Astrocyte of the cerebellum (primary cell): ENCODE data around the gene PLOD3.

Source experiments
- DNase-seq: peaks from one replicate; pipeline ENCODE4 v3.0.0-alpha.2; 2011; ENCODE audit warnings: low read depth
- H3K4me3 ChIP-seq: 2 replicates; pipeline ENCODE4 v1.5.1; 2011; ENCODE audit warnings: mild to moderate bottlenecking, low read depth, low read length, moderate library complexity
- in situ Hi-C: cut with HindIII; loops from 2 replicates; pipeline ENCODE4 v1.10.0; 2017; ENCODE audit warnings: low sequenced_read_pairs
- TF ChIP-seq, protein P1 (sequence below): IDR thresholded peaks from 2 replicates; pipeline ENCODE4 v1.5.1; 2012; ENCODE audit warnings: low read length, low read depth, moderate library complexity, mild to moderate bottlenecking; ENCODE audit errors: missing control alignments

The PLOD3 gene

DNA sequence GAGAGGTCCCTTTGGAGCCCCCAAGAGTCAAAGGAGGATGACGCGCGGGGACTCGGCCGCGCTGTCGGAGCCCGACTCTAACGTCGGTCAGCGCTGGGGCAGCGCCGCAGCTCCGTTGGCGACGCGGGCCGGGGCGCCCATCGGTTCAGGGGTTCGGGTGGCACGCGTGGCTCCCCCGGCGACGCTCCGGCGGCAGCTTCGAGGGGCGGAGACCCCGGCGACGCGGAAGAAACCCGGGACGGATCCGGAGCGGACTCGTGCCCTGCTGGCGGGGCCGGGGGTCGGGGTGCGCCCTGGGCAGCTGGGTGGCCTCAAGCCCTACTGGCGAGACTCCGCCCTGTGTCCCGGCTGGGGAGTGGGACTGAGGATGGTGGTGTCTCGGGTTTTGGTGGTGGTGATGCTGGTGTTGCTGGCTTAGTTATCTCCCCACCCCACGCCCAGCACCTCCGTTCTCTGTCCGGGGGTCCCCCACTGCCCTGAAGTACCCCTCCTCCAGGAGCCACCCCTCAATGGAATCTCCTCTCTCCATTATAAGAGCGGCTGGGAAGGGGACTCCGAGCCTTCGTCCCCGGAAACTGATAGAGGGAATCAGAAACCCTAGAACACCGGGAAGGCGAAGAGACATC is 37.1 kb downstream of the PLOD3 start, which contains the start of gene NAT16:
Gene NAT16, minus strand, starts transcription at position 164 of the 626 bp plus-strand sequence. CDS start 5,486 bp downstream, outside the sequence.
- no peak within 1 kb of the TSS for H3K4me3 ChIP-seq
- in situ Hi-C loops = no loop called here
- no peak for DNase-seq
- TF ChIP-seq, protein P1, sequence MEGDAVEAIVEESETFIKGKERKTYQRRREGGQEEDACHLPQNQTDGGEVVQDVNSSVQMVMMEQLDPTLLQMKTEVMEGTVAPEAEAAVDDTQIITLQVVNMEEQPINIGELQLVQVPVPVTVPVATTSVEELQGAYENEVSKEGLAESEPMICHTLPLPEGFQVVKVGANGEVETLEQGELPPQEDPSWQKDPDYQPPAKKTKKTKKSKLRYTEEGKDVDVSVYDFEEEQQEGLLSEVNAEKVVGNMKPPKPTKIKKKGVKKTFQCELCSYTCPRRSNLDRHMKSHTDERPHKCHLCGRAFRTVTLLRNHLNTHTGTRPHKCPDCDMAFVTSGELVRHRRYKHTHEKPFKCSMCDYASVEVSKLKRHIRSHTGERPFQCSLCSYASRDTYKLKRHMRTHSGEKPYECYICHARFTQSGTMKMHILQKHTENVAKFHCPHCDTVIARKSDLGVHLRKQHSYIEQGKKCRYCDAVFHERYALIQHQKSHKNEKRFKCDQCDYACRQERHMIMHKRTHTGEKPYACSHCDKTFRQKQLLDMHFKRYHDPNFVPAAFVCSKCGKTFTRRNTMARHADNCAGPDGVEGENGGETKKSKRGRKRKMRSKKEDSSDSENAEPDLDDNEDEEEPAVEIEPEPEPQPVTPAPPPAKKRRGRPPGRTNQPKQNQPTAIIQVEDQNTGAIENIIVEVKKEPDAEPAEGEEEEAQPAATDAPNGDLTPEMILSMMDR = no peak

DNA sequence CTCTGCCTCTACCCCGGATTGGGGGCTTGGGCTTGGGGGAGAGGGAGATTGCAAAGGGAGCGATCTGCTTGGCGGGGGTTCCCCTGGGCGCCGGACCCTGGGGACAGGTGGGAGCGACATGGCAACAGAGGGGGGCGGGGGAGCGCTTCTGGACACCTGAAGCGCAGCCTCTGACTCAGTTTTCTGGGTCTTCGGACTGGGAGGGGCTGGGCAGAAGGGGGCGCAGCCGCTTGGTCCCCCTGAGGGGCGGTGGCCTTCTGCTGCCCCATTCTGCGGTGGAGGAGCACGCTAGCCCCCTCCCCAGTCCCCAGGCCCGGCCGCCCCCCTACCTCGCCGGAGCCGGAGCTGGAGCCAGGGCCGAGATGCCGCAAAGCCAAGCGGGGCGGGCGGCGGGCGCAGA is 37.7 kb downstream of the PLOD3 start:
- no peak for DNase-seq
- H3K4me3 ChIP-seq = no peak overlapping the region
- in situ Hi-C loops = no loop called here
- TF ChIP-seq, protein P1 = no peak

DNA sequence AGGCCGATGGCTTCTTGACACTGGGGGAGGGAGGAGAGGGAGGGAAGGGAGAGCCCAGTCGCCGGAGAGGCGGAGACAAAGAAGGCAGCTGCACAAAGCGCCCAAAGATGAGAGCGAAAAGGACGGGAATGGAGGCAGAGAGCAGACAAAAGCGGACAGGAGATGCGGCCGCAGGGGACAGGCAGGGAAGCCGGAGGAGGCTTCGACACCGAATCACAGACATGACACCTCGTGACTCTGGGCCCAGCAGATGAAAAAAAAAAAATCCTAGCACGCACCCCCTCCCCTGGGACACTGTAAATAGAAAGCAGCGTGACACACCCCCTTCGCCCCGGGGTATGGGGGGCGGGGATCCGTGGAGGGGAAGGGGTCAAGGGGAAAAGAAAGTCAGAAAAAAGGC is 38.3 kb downstream of the PLOD3 start:
- no peak for DNase-seq
- TF ChIP-seq, protein P1 = no peak
- H3K4me3 ChIP-seq = no peak overlapping the region
- in situ Hi-C loops = no loop called here

DNA sequence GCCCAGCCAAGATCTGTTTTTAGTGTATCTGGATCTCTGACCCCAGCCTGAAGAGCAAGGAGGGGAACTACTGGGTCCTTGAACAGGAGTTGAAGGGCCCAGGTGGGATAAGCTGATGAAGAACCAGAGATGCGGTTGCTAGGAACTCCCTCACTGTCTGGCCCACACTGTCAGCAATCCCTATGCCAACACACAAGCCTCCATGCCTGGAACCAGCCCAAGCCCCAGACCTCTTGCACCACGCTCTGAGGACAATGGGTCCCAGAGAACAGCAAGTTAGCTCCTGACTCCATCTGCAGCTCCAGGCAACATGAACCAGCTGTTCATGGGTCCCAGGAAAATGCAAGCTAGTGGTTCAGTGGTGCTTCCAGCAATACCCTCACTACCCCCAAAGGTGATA is 39.7 kb downstream of the PLOD3 start:
- TF ChIP-seq, protein P1 = no peak

DNA sequence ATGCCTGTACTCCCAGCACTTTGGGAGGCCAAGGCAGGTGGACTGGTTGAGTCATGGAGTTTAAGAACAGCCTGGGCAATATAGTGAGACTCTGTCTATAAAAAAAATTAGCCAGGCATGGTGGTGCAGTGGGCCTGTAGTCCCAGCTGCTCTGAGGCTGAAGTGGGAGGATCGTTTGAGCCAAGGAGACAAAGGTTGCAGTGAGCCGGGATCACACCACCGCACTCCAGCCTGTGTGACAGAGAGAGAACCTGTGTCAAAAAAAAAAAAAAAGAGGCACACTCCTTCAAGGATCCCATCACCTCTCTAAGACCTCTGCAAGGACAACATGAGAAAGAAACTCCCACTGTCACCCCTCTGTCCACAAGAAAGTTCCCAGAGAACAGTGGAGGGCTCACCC is 41.7 kb downstream of the PLOD3 start:
- no peak for DNase-seq
- in situ Hi-C loops = no loop called here
- H3K4me3 ChIP-seq = no peak overlapping the region
- TF ChIP-seq, protein P1 = no peak

More for the DNA sequence above, 39.7 kb downstream of the PLOD3 start:
- no peak overlapping the region for H3K4me3 ChIP-seq
- DNase-seq = no peak
- in situ Hi-C loops = no loop called here

DNA sequence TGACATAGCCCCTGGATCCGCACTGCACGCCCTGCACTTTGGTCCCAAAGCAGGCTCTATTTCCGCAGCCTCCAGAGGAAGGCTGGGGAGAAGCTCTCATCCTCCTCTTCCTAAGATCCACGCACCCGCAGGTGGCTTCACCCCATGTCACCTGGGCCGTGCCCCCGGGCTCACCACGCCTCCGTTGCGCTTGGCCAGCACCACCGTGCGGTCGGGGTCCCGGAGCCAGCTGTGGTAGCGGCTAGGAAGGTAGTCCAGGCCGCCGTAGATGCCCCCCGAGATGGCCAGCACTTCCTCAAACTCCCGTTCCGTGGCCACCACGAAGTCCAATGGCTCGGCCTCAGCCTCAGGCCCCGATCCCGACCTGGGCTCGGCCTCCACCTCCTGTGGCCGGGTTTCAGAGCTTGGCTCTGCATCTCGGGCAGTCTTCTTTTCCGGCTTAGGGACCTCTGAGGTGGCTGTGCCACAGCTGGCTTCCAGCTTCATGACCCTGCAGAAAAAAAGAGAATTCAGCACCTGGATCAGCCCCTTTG is 43.0 kb downstream of the PLOD3 start:
- H3K4me3 ChIP-seq = no peak overlapping the region
- no peak for DNase-seq
- TF ChIP-seq, protein P1 = no peak
- in situ Hi-C loops = no loop called here
